Measurements from ENCODE around the gene PPP2R5E. TPM values are rescaled to one million over a fixed set of nuclear protein-coding genes. Genes with fewer than 3 reads are reported as not detected.

PPP2R5E gene
- polyA plus RNA-seq, 1 donor = 22.5 TPM

- no peak for DNase-seq
These were observed 72.0 kb downstream of the PPP2R5E start for GRCh38 chr14:63470962-63471793.

GRCh38 chr14:63468294-63468693, 74.9 kb downstream of the PPP2R5E start:
- DNase-seq = no peak

GRCh38 chr14:63467440-63468072, 75.6 kb downstream of the PPP2R5E start:
- DNase-seq = no peak

- no peak for DNase-seq
These were observed 77.8 kb downstream of the PPP2R5E start for GRCh38 chr14:63465347-63465746.

GRCh38 chr14:63460680-63461369, 82.4 kb downstream of the PPP2R5E start:
- no peak for DNase-seq

DNA sequence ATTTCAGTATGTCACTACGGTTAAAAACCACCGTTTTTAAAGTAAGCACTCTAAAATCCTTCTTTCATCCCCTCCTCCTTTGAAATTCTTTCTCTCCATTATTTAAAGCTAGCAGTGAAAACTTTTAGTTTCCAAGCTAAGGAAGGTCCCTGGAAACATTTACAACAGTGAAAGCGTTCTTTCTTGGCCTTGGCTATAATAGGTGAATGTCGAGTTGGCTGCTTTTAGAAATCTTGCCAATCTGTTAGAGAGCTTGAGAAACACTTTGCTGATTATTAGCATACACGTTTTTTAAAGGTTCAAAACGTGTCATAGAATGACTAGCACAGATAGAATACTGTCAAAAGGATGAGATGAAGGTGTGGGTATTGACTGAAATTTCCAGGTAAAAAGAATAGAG, 83.4 kb downstream of the PPP2R5E start:
- DNase-seq = no peak

DNA sequence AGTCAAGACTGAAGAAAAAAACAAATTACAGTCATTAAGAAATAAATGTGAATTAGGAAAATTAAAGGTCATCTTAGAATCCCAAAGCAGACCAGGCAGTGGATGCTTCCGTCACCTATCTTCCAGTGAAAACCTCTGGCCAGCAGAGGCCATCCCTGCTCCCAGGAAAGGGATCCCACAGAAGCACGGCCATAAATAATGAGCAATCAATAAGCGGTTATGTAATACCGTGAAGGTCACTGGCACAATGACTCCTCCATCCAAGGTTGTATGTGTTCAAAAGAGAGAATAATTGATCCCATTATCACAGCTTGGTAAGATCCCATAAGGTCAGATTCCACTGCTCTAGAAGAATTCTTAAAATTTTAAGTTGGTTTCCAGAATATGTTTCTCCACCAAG, 85.7 kb downstream of the PPP2R5E start:
- no peak for DNase-seq

- no peak for DNase-seq
These were observed 88.1 kb downstream of the PPP2R5E start for GRCh38 chr14:63454863-63455622.

GRCh38 chr14:63454436-63454835, 88.7 kb downstream of the PPP2R5E start:
- no peak for DNase-seq

DNA sequence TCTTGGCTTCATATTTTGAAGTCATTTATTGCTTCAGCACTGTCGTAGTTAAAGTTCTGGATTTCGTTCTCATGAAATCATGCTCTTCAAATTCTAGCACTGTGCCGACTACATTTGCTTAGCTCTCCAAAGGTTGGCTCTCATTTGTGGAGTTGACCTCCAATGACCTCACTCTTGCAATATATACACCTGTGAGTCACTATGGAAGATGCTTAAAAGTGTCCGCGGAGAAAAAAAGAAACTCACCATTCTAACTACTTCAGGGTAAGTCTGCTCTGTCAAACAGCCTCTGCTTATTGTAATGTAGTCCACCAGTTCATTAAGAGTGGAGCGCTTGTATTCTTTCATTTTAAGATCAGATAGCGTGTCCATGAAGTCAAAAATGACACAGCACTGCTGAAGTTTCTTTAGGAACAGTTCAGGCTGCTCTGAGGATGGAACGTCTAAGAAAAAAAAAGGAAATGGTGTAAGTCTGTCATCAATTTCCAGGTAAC, 89.7 kb downstream of the PPP2R5E start:
- no peak for DNase-seq

- no peak for DNase-seq
These were observed 90.4 kb downstream of the PPP2R5E start for GRCh38 chr14:63452796-63453195.

GRCh38 chr14:63448841-63449240, 94.3 kb downstream of the PPP2R5E start:
- no peak for DNase-seq

DNA sequence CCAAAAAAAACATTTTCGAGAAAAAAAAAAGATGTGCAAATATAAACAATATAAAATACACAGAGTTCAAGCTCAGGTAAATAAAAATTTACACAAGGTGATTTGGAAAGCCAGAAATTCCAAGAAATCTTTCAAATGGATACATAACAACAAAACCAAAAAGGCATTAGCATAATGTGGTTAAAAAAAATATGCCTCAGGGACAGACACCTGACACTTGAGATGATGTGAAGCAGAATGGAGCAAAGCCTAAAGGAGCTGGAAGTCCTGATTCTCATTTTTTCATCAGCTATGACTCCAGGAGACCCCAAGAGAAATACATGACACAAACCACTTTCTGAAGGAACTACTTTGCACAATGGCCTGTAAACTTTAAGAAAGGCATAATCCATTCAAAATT, 98.6 kb downstream of the PPP2R5E start:
- DNase-seq = no peak

DNA sequence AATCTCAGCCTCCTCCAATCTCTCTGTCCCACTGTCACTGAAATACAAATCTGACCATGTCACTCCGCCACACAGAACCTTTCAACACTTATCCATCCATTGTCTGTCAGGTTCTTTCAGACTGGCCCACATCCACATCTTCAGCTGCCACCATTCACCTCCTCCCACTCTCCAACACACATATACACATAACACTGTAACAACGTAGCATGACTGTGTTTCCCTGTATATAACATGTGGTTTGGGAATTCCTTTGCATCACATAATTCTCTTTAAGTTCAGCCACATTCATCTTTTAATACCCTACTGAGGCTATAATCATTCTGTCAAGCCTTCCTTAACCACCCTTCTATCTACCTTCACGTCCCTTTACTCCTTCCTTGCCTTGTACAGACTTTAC, 99.2 kb downstream of the PPP2R5E start:
- no peak for DNase-seq

GRCh38 chr14:63443361-63443760, 99.8 kb downstream of the PPP2R5E start:
- DNase-seq = no peak

GRCh38 chr14:63438065-63438757, 105.0 kb downstream of the PPP2R5E start:
- DNase-seq = peak; percentile 72

DNA sequence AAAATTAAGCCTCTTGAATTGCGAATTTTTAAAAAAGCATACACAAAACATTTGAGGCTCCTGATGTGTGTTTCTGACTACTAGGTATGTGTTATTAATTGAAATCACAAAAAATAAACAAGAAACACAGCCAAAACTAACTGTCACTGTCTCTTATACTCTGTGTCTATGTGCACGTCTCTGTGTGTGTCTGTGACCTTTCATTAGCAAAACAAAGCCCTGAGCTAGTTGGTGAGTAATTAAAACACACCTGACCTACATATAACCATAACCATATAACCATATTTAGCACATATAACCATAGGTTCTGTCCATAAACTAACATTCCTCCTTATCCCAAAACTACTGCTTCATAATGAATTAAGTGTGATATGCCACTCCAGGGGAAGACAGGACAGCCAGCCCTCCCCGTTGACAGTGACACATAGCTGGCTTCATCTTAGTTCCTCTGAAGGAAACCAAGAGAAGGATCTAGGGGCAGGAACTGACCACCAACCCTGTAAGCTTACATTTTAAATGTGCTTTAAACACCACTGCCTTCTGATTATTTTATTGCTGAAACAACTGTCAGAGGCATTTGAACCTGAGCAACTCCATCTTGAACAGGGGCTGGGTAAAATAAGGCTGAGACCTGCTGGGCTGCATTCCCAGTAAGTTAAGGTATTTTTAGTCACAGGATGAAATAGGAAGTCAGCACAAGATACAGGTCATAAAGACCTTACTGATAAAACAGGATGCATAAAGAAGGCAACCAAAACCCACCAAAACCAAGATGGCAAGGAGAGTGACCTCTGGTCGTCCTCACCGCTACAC, 106.7 kb downstream of the PPP2R5E start:
- DNase-seq = no peak

- no peak for DNase-seq
These were observed 107.3 kb downstream of the PPP2R5E start for GRCh38 chr14:63435838-63436237.

DNA sequence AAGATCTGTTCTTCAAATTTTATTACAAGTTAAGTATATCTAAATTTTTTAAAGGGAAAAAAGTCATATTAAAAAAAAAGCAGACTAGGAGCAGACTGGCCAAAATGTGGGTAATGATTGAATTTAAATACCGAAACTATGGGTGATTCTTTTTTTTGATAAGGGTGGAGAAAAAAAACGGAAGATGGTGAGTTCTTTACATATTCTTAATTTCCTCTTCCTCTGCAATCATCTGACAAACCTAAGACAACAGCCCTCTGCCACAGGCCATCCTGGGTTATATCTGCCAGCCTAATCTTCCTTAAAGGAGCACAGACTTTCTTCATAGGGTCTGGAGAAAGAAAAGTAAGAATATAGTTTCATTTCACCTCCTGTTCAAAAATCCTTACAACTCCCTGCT, 108.0 kb downstream of the PPP2R5E start:
- DNase-seq = no peak

- no peak for DNase-seq
These were observed 110.2 kb downstream of the PPP2R5E start for GRCh38 chr14:63432888-63433552.

GRCh38 chr14:63432228-63432627, 110.9 kb downstream of the PPP2R5E start:
- no peak for DNase-seq
